ENCODE results near the gene MRPL50.

DNA sequence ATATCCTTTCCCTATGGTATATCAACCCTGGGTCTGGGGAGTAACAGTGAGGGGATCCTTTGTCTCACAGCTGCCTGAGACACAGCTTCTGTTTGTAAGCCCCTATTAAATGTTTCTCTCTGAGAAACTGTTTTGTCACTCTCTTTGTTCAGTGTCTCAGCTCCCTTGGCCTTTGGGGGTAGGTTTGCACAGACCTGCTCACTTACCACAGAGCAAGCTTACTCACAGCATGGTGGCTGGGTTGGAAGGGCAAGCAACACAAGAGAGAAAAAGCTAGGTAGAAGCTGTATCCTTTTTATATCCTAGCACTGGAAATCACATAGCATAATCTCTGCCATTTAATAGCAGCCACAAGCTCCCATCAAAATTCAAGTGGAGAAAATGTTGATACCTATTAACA, 18.1 kb downstream of the MRPL50 start:
- TF ChIP-seq, protein P1, sequence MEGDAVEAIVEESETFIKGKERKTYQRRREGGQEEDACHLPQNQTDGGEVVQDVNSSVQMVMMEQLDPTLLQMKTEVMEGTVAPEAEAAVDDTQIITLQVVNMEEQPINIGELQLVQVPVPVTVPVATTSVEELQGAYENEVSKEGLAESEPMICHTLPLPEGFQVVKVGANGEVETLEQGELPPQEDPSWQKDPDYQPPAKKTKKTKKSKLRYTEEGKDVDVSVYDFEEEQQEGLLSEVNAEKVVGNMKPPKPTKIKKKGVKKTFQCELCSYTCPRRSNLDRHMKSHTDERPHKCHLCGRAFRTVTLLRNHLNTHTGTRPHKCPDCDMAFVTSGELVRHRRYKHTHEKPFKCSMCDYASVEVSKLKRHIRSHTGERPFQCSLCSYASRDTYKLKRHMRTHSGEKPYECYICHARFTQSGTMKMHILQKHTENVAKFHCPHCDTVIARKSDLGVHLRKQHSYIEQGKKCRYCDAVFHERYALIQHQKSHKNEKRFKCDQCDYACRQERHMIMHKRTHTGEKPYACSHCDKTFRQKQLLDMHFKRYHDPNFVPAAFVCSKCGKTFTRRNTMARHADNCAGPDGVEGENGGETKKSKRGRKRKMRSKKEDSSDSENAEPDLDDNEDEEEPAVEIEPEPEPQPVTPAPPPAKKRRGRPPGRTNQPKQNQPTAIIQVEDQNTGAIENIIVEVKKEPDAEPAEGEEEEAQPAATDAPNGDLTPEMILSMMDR (IDR thresholded peaks at IDR 0.05), result no peak
- TF ChIP-seq POLR2A (IDR thresholded peaks at IDR 0.05), result no peak

Measured in uterus (tissue), 2 donors.